Activated CD4-positive, alpha-beta T cell treated with anti-CD3 and anti-CD28 coated beads for 36 hours (primary cell): ENCODE data around the gene CNOT10. TPM values are rescaled to one million over a fixed set of nuclear protein-coding genes. Genes with fewer than 3 reads are reported as not detected.
"Not testable (repeated sequence)": the region's sequence is repeated elsewhere in the genome, so short reads cannot be mapped to it uniquely, and the experiment has no call there.

ENCODE experiments used
- ATAC-seq: fragments of 200-7000 bp; cut with Tn5 transposase; one replicate; pipeline ENCODE4 v1.10.0; 2021; ENCODE audit warnings: mild to moderate bottlenecking, moderate library complexity
- CTCF ChIA-PET: fragments of 350-600 bp; sonication (Branson Sonifier 250); formaldehyde crosslinking; loops from one replicate; lab custom pipeline; 2021; ENCODE audit warnings: antibody characterized with exemption; lab: Charles Lee
- POLR2A ChIA-PET: fragments of 350-600 bp; sonication (Branson Sonifier 250); formaldehyde crosslinking; loops from one replicate; lab custom pipeline; 2021; ENCODE audit warnings: antibody characterized with exemption, inconsistent platforms; lab: Charles Lee
- DNase-seq: peaks from one replicate; pipeline ENCODE4 v3.0.0-alpha.2; 2020
- H3K27ac Mint-ChIP-seq: one replicate; pipeline ENCODE4 v1.8.0; 2021; ENCODE audit warnings: mixed read lengths
- H3K27me3 Mint-ChIP-seq: one replicate; pipeline ENCODE4 v1.8.0; 2021; ENCODE audit warnings: mixed read lengths
- H3K36me3 Mint-ChIP-seq: one replicate; pipeline ENCODE4 v1.8.0; 2021; ENCODE audit warnings: low read depth, mixed read lengths
- H3K4me1 Mint-ChIP-seq: one replicate; pipeline ENCODE4 v1.8.0; 2021; ENCODE audit warnings: mixed read lengths
- H3K4me3 Mint-ChIP-seq: one replicate; pipeline ENCODE4 v1.8.0; 2021; ENCODE audit warnings: mild to moderate bottlenecking, moderate library complexity, mixed read lengths
- H3K9me3 Mint-ChIP-seq: one replicate; pipeline ENCODE4 v1.8.0; 2021; ENCODE audit warnings: low read depth, mixed read lengths
- intact Hi-C, 2 experiments: fragments of 100-400 bp; cut with DNase I in 1 of 2; cut with micrococcal nuclease in 1 of 2; formaldehyde crosslinking; loops; one replicate each; pipeline versions ENCODE4 v1.14.2 to v1.15.1; 2022 to 2024; cut with DNase I, micrococcal nuclease
- total RNA-seq, 2 experiments: library from RNA; stranded (reverse); gene quantifications; one replicate each; pipeline ENCODE4 v1.2.3, GENCODE V29; 2021

Gene CNOT10
- total RNA-seq, 2 experiments from 2014 or later, result 57.7 to 76.9 TPM

- no peak overlapping the region for H3K4me3 Mint-ChIP-seq
- peak; percentile 60 for ATAC-seq
- ChIA-PET CTCF (interaction anchor here (0.6 to 1.2 kb wide), 3 partner anchors 20 to 199 kb away, joined by 3 read pairs; no protein-coding TSS in a partner anchor), POLR2A (no interaction called here)
- no peaks in the 10 kb centered on the region for H3K9me3 Mint-ChIP-seq
- no peak for DNase-seq
- H3K27me3 Mint-ChIP-seq, result no peaks in the 10 kb centered on the region
- no peak overlapping the region for H3K27ac Mint-ChIP-seq
- peaks cover 8% of the 10 kb centered on the region for H3K4me1 Mint-ChIP-seq
- intact Hi-C loops, result loop anchor here in 1 of 2 experiments (10.0 kb wide), 1 partner anchor 316 kb away; no protein-coding TSS in a partner anchor
- H3K36me3 Mint-ChIP-seq, result peaks cover 23% of the 10 kb centered on the region
Observed at GRCh38 chr3:32758375-32758753, 73.4 kb downstream of the CNOT10 start.

GRCh38 chr3:32759342-32759741, 74.4 kb downstream of the CNOT10 start:
- ATAC-seq (no peak), DNase-seq (no peak)
- CTCF ChIA-PET, result interaction anchor here (0.6 to 1.5 kb wide), 3 partner anchors 10 to 200 kb away, joined by 3 read pairs; no protein-coding TSS in a partner anchor
- Mint-ChIP-seq H3K27me3 (no peaks in the 10 kb centered on the region), H3K4me1 (peaks cover 8% of the 10 kb centered on the region), H3K4me3 (no peak overlapping the region), H3K9me3 (no peaks in the 10 kb centered on the region), H3K27ac (no peak overlapping the region), H3K36me3 (peaks cover 21% of the 10 kb centered on the region)
- POLR2A ChIA-PET, result no interaction called here
- intact Hi-C loops, result loop anchor here in 1 of 2 experiments (10.0 kb wide), 1 partner anchor 315 kb away; no protein-coding TSS in a partner anchor

GRCh38 chr3:32764481-32764880, 79.5 kb downstream of the CNOT10 start:
- no peak for DNase-seq
- Mint-ChIP-seq H3K4me1 (no peaks in the 10 kb centered on the region), H3K27ac (no peak overlapping the region), H3K27me3 (no peaks in the 10 kb centered on the region), H3K4me3 (no peak overlapping the region), H3K9me3 (no peaks in the 10 kb centered on the region), H3K36me3 (peaks cover 36% of the 10 kb centered on the region)
- POLR2A ChIA-PET, result no interaction called here
- no peak for ATAC-seq
- CTCF ChIA-PET, result no interaction called here
- intact Hi-C loops, result no loop called here

DNA sequence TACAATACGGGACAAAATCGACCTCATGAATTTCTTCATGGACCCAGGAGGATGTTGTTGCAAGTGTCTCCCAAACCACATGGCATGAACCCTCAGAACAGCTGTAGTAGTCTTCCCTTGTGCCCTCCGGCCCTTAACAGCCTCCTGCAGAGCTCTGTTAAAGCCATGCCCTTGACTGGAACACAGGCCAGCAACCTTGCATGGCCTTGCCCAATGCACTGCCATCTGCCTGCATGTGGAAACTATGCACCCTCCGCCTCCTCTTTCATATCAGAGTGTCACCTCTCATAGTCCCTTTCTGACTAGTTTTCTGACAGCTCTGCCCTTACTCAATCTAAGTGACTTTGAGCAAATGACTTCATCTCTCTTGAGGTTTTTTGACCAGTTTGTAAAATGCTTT, 93.4 kb downstream of the CNOT10 start:
- ChIA-PET POLR2A (interaction anchor here (0.6 kb wide), 3 partner anchors 91 to 1474 kb away, joined by 3 to 6 read pairs (median 4); no protein-coding TSS in a partner anchor), CTCF (interaction anchor here (0.8 kb wide), 1 partner anchor 20 kb away, joined by 3 read pairs; no protein-coding TSS in a partner anchor)

GRCh38 chr3:32780071-32780734, 95.2 kb downstream of the CNOT10 start:
- intact Hi-C loops, result loop anchor here (2.0 to 5.0 kb wide), 3 partner anchors 95 to 269 kb away; partner anchors contain the start of gene CNOT10 (in 1 of the 2)
- CTCF ChIA-PET, result interaction anchor here (0.6 to 2.2 kb wide), 6 partner anchors 8 to 563 kb away, joined by 3 to 14 read pairs (median 3); no protein-coding TSS in a partner anchor

More for the DNA sequence above, 93.4 kb downstream of the CNOT10 start:
- Mint-ChIP-seq H3K36me3 (peaks cover 10% of the 10 kb centered on the region), H3K27me3 (peaks cover 12% of the 10 kb centered on the region), H3K4me3 (no peak overlapping the region), H3K4me1 (peaks cover 10% of the 10 kb centered on the region), H3K9me3 (no peaks in the 10 kb centered on the region), H3K27ac (no peak overlapping the region)
- DNase-seq (peak; percentile 59), ATAC-seq (peak; percentile 71)
- intact Hi-C loops, result no loop called here

GRCh38 chr3:32780735-32781210, 95.8 kb downstream of the CNOT10 start:
- peak; percentile 38 for DNase-seq
- ATAC-seq, result peak; percentile 2
- Mint-ChIP-seq H3K4me1 (peaks cover 10% of the 10 kb centered on the region), H3K27me3 (peaks cover 12% of the 10 kb centered on the region), H3K4me3 (peak overlapping the region; percentile 79), H3K9me3 (no peaks in the 10 kb centered on the region), H3K36me3 (no peaks in the 10 kb centered on the region), H3K27ac (no peak overlapping the region)
- intact Hi-C loops, result loop anchor here (1.0 to 5.0 kb wide), 4 partner anchors 37 to 270 kb away; partner anchors contain the start of genes CNOT10 (in 1 of the 2) and TRIM71 (in 1 of the 2)
- ChIA-PET CTCF (interaction anchor here (0.6 to 2.2 kb wide), 4 partner anchors 9 to 130 kb away, joined by 3 to 14 read pairs (median 3); no protein-coding TSS in a partner anchor), POLR2A (no interaction called here)

More at GRCh38 chr3:32780071-32780734, 95.2 kb downstream of the CNOT10 start:
- no peaks in the 10 kb centered on the region for H3K9me3 Mint-ChIP-seq
- peaks cover 10% of the 10 kb centered on the region for H3K4me1 Mint-ChIP-seq
- POLR2A ChIA-PET, result no interaction called here
- DNase-seq, result no peak
- H3K27me3 Mint-ChIP-seq, result peaks cover 12% of the 10 kb centered on the region
- peak overlapping the region; percentile 79 for H3K4me3 Mint-ChIP-seq
- ATAC-seq, result no peak
- no peak overlapping the region for H3K27ac Mint-ChIP-seq
- no peaks in the 10 kb centered on the region for H3K36me3 Mint-ChIP-seq

DNA sequence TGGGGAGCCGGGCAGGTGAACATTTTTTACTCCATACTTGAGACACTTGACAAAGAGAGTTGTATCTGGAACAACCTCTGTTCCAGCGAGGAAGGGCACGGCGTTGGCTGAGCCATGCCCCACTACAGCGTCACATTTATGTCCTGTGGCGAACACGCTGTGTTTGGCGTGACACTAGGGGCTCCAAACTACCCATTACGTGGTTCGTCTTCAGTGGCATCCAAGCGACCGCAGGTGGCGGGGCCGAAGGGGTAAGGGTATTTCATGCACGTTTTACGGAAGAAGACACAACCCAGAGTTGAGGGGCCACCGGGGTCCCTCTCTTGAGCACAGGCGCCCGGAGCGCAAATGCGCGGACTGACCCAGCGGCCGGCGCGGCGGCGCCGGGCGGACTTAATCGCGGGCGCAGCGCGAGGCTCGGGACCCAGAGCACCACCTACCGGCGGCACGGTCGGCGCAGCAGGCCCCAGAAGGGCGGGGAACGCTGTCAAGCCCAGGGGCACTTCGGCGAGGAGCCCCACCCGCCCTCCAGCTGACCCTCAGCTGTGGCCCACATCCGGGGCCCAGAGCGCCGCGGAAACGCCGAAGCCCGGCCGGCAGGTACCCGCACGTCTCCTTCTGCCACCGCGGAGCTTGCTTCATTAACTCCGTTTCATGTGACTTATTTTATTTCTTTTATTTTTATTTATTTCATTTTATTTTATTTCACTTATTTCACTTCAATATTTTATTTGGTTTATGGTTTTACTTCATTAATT, 96.4 kb downstream of the CNOT10 start:
- Mint-ChIP-seq H3K4me3 (peak overlapping the region; percentile 79), H3K27me3 (peaks cover 12% of the 10 kb centered on the region), H3K9me3 (no peaks in the 10 kb centered on the region), H3K27ac (no peak overlapping the region), H3K4me1 (peaks cover 10% of the 10 kb centered on the region), H3K36me3 (no peaks in the 10 kb centered on the region)
- CTCF ChIA-PET, result interaction anchor here (0.6 to 2.2 kb wide), 8 partner anchors 9 to 129 kb away, joined by 3 to 14 read pairs (median 3); no protein-coding TSS in a partner anchor
- ATAC-seq (peak; percentile 86), DNase-seq (peak; percentile 84)
- POLR2A ChIA-PET, result interaction anchor here (0.6 kb wide), 1 partner anchor 19 kb away, joined by 3 read pairs; no protein-coding TSS in a partner anchor
- intact Hi-C loops, result loop anchor here (1.0 to 5.0 kb wide), 4 partner anchors 36 to 271 kb away; partner anchors contain the start of genes CNOT10 (in 1 of the 2) and TRIM71 (in 1 of the 2)

DNA sequence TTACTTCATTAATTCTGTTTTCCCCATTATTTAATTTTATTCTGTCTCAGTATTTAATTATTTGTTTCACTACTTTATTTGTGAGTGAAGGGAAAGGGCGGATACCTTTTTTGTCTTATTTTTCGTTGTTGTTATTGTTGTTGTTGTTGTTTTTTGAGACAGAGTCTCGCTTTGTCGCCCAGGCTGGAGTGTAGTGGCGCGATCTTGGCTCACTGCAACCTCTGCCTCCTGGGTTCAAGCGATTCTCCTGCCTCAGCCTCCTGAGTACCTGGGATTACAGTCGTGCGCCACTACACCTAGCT, 96.9 kb downstream of the CNOT10 start:
- intact Hi-C loops, result loop anchor here (1.0 to 5.0 kb wide), 4 partner anchors 35 to 271 kb away; partner anchors contain the start of genes CNOT10 (in 1 of the 2) and TRIM71 (in 1 of the 2)
- H3K36me3 Mint-ChIP-seq, H3K27ac Mint-ChIP-seq, H3K4me3 Mint-ChIP-seq, H3K9me3 Mint-ChIP-seq, H3K4me1 Mint-ChIP-seq, ATAC-seq, DNase-seq: not testable (repeated sequence)
- ChIA-PET CTCF (interaction anchor here (0.6 to 2.2 kb wide), 8 partner anchors 10 to 129 kb away, joined by 3 to 14 read pairs (median 3); no protein-coding TSS in a partner anchor), POLR2A (interaction anchor here (0.6 kb wide), 1 partner anchor 20 kb away, joined by 3 read pairs; no protein-coding TSS in a partner anchor)
- peaks cover 12% of the 10 kb centered on the region for H3K27me3 Mint-ChIP-seq

DNA sequence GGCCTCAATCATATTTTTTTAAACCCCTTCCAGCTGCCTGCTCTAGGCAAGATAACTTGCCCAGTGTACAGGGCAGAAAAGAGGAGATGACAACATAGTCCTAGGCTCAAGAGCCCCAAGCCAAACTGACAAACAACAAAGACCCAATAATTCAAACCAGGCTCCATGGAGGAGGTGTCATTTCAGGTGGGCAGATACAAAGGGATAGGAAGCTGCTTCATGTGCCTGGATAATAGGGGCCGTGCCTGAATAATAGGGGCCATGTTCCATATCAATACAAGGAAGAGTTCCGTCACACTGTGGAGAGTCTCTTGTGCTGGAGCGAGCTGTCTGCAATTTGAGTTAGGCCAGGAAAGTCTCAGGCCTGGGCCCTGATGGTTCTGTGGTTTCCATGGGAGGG, 97.4 kb downstream of the CNOT10 start:
- Mint-ChIP-seq H3K9me3 (no peaks in the 10 kb centered on the region), H3K36me3 (no peaks in the 10 kb centered on the region), H3K4me1 (peaks cover 10% of the 10 kb centered on the region), H3K4me3 (no peak overlapping the region), H3K27me3 (peaks cover 12% of the 10 kb centered on the region), H3K27ac (no peak overlapping the region)
- intact Hi-C loops, result loop anchor here in 1 of 2 experiments (5.0 kb wide), 1 partner anchor 150 kb away; no protein-coding TSS in a partner anchor
- POLR2A ChIA-PET, result interaction anchor here (0.6 kb wide), 1 partner anchor 20 kb away, joined by 3 read pairs; no protein-coding TSS in a partner anchor
- DNase-seq (no peak), ATAC-seq (no peak)
- CTCF ChIA-PET, result interaction anchor here (1.0 to 2.2 kb wide), 4 partner anchors 10 to 128 kb away, joined by 3 to 14 read pairs (median 4); no protein-coding TSS in a partner anchor

GRCh38 chr3:32791833-32792232, 106.8 kb downstream of the CNOT10 start:
- ATAC-seq (no peak), DNase-seq (no peak)
- no peaks in the 10 kb centered on the region for H3K9me3 Mint-ChIP-seq
- no peak overlapping the region for H3K4me3 Mint-ChIP-seq
- ChIA-PET CTCF (interaction anchor here (0.6 to 0.9 kb wide), 5 partner anchors 12 to 510 kb away, joined by 3 to 5 read pairs (median 4); no protein-coding TSS in a partner anchor), POLR2A (no interaction called here)
- no peaks in the 10 kb centered on the region for H3K27me3 Mint-ChIP-seq
- no peak overlapping the region for H3K27ac Mint-ChIP-seq
- intact Hi-C loops, result no loop called here
- H3K36me3 Mint-ChIP-seq, result no peaks in the 10 kb centered on the region
- H3K4me1 Mint-ChIP-seq, result no peaks in the 10 kb centered on the region
